Keratinocyte (primary cell): ENCODE results near the gene VWC2. TPM values are rescaled to one million over a fixed set of nuclear protein-coding genes. Genes with fewer than 3 reads are reported as not detected.

Experiments used
- DNase-seq: peaks from one replicate; pipeline ENCODE4 v3.0.0-alpha.2; 2011; ENCODE audit warnings: low read depth, missing footprints, low spot score
- FAIRE-seq: peaks from 2 replicates; lab custom pipeline; 2011; peaks lifted over from hg19 to GRCh38; lab: Jason Lieb, UNC
- H2AFZ ChIP-seq: 2 replicates; pipeline ENCODE4 v1.6.0; 2012; ENCODE audit warnings: low read length, control low read depth, inconsistent platforms; ENCODE audit not compliant: control insufficient read depth
- H3K27ac ChIP-seq: 2 replicates; pipeline ENCODE4 v1.5.1; 2011; ENCODE audit warnings: low read length; ENCODE audit not compliant: control insufficient read depth, insufficient read depth
- H3K27me3 ChIP-seq: 3 replicates; pipeline ENCODE4 v1.6.0; 2011; ENCODE audit warnings: low read length; ENCODE audit not compliant: control insufficient read depth, insufficient read depth; ENCODE audit errors: extremely low read depth
- H3K36me3 ChIP-seq, 2 experiments: 2 replicates in 1 of 2; 3 replicates in 1 of 2; pipeline ENCODE4 v1.5.1; 2011; ENCODE audit warnings: low read length in 2 of 2, mild to moderate bottlenecking in 1 of 2; ENCODE audit not compliant: control insufficient read depth in 2 of 2, insufficient read depth in 2 of 2; ENCODE audit errors: extremely low read depth in 1 of 2
- H3K4me1 ChIP-seq: 3 replicates; pipeline ENCODE4 v1.5.1; 2011; ENCODE audit warnings: low read length; ENCODE audit not compliant: control insufficient read depth, insufficient read depth; ENCODE audit errors: extremely low read depth
- H3K4me2 ChIP-seq: 3 replicates; pipeline ENCODE4 v1.6.0; 2011; ENCODE audit warnings: low read depth, low read length; ENCODE audit not compliant: control insufficient read depth, insufficient read depth; ENCODE audit errors: extremely low read depth
- H3K4me3 ChIP-seq, 3 experiments: fragments of 200-600 bp in 1 of 3; sonication (generic) in 1 of 3; 2 replicates in 2 of 3; 3 replicates in 1 of 3; pipeline ENCODE4 v1.5.1; 2011 to 2016; ENCODE audit warnings: low read length in 3 of 3, mild to moderate bottlenecking in 3 of 3, control low read depth in 2 of 3, inconsistent platforms in 1 of 3, low read depth in 1 of 3, mixed read lengths in 1 of 3, mixed run types in 1 of 3, moderate library complexity in 1 of 3; ENCODE audit not compliant: control insufficient read depth in 2 of 3, insufficient read depth in 2 of 3; ENCODE audit errors: extremely low read depth in 1 of 3
- H3K79me2 ChIP-seq: 2 replicates; pipeline ENCODE4 v1.6.0; 2012; ENCODE audit warnings: low read length; ENCODE audit not compliant: control insufficient read depth, insufficient read depth
- H3K9ac ChIP-seq: 3 replicates; pipeline ENCODE4 v1.6.0; 2011; ENCODE audit warnings: low read length; ENCODE audit not compliant: control insufficient read depth, insufficient read depth; ENCODE audit errors: extremely low read depth
- H3K9me1 ChIP-seq: 3 replicates; pipeline ENCODE4 v1.6.0; 2011; ENCODE audit warnings: low read length; ENCODE audit not compliant: control insufficient read depth, insufficient read depth; ENCODE audit errors: extremely low read depth
- H3K9me3 ChIP-seq: 2 replicates; pipeline ENCODE4 v1.5.1; 2012; ENCODE audit warnings: low read depth, low read length; ENCODE audit not compliant: control insufficient read depth
- H4K20me1 ChIP-seq: 3 replicates; pipeline ENCODE4 v1.6.0; 2011; ENCODE audit warnings: low read length; ENCODE audit not compliant: control insufficient read depth, insufficient read depth; ENCODE audit errors: extremely low read depth
- CTCF ChIP-seq, 3 experiments: IDR thresholded peaks in 1 of 3; conservative IDR thresholded peaks in 1 of 3; optimal IDR thresholded peaks in 1 of 3; 2 replicates in 2 of 3; 3 replicates in 1 of 3; pipeline versions ENCODE3 to v1.5.1; 2011; ENCODE audit warnings: low read length in 3 of 3, mild to moderate bottlenecking in 3 of 3, moderate library complexity in 2 of 3, control low read depth in 1 of 3, inconsistent platforms in 1 of 3; ENCODE audit not compliant: insufficient read depth in 2 of 3; ENCODE audit errors: extremely low read depth in 1 of 3
- EZH2 ChIP-seq: IDR thresholded peaks from one replicate; pipeline ENCODE4 v1.6.1; 2012; ENCODE audit warnings: inconsistent platforms, mild to moderate bottlenecking, low read length, moderate library complexity
- dilution Hi-C: fragments of 300-500 bp; cut with MboI; formaldehyde crosslinking; loops from one replicate; pipeline ENCODE4 v1.7.0; 2020; ENCODE audit warnings: low sequenced_read_pairs; ENCODE audit not compliant: extremely low pct_ligation_motif_present
- polyA plus RNA-seq, 5 experiments: library from polyadenylated mRNA; depleted of rRNA in 3 of 5; stranded (reverse) in 3 of 5; stranded (forward) in 1 of 5; unstranded in 1 of 5; fragments of >200 nt; gene quantifications; 1 replicate in 1 of 5; 2 replicates in 3 of 5; 3 replicates in 1 of 5; pipeline versions ENCODE4 v1.2.1 to v1.2.3, GENCODE V29; 2011 to 2012; ENCODE audit warnings: missing spikeins in 2 of 5, low read depth in 1 of 5, low replicate concordance in 1 of 5

Gene VWC2
- polyA plus RNA-seq, 1 donor (not counting 4 experiments of a cell fraction or from before 2014, with no cell fraction given), result not detected

GRCh38 chr7:49774459-49775064 is 1.1 kb downstream of the VWC2 start:
- H3K9me1 ChIP-seq, result no peaks in the 10 kb centered on the region
- DNase-seq (no peak), FAIRE-seq (no peak)
- no peaks in the 10 kb centered on the region for H3K9me3 ChIP-seq
- no peak overlapping the region for H3K9ac ChIP-seq
- H3K4me2 ChIP-seq, result no peak overlapping the region
- no peaks in the 10 kb centered on the region for H3K36me3 ChIP-seq
- dilution Hi-C loops, result no loop called here
- no peak overlapping the region for H2AFZ ChIP-seq
- no peak overlapping the region for H3K4me3 ChIP-seq
- H3K79me2 ChIP-seq, result no peaks in the 10 kb centered on the region
- TF ChIP-seq CTCF (optimal IDR thresholded peaks at IDR 0.05 in 1 of 3, IDR thresholded peaks at IDR 0.05 in 1 of 3, conservative IDR thresholded peaks at IDR 0.05 in 1 of 3; ENCODE audit: extremely low read depth in 1 of 3, insufficient read depth in 2 of 3, low read length in 3 of 3) (no peak), EZH2 (peak; percentile 88)
- no peaks in the 10 kb centered on the region for H3K4me1 ChIP-seq
- H4K20me1 ChIP-seq, result no peaks in the 10 kb centered on the region
- H3K27ac ChIP-seq, result no peak overlapping the region
- peaks cover 58% of the 10 kb centered on the region for H3K27me3 ChIP-seq

GRCh38 chr7:49775065-49775948 is 1.9 kb downstream of the VWC2 start:
- Histone ChIP-seq H3K9me3 (no peaks in the 10 kb centered on the region), H3K4me1 (no peaks in the 10 kb centered on the region), H3K4me3 (no peak overlapping the region), H2AFZ (no peak overlapping the region), H3K9ac (no peak overlapping the region), H3K9me1 (no peaks in the 10 kb centered on the region), H3K27me3 (peaks cover 58% of the 10 kb centered on the region), H3K27ac (no peak overlapping the region), H3K36me3 (no peaks in the 10 kb centered on the region), H3K4me2 (peak overlapping the region; percentile 22), H3K79me2 (no peaks in the 10 kb centered on the region), H4K20me1 (no peaks in the 10 kb centered on the region)
- dilution Hi-C loops, result no loop called here
- DNase-seq (no peak), FAIRE-seq (no peak)
- TF ChIP-seq EZH2, result peak; percentile 97
- no peak for TF ChIP-seq CTCF (optimal IDR thresholded peaks at IDR 0.05 in 1 of 3, IDR thresholded peaks at IDR 0.05 in 1 of 3, conservative IDR thresholded peaks at IDR 0.05 in 1 of 3; ENCODE audit: extremely low read depth in 1 of 3, insufficient read depth in 2 of 3, low read length in 3 of 3)
